NCI-H146 (cell line): ENCODE measurements around the gene NHS.
"Not testable (repeated sequence)": the region's sequence is repeated elsewhere in the genome, so short reads cannot be mapped to it uniquely, and the experiment has no call there.

Experiments
- DNase-seq: peaks from one replicate; lab custom pipeline; 2025; lab: John Stamatoyannopoulos, UW

NHS gene

DNA sequence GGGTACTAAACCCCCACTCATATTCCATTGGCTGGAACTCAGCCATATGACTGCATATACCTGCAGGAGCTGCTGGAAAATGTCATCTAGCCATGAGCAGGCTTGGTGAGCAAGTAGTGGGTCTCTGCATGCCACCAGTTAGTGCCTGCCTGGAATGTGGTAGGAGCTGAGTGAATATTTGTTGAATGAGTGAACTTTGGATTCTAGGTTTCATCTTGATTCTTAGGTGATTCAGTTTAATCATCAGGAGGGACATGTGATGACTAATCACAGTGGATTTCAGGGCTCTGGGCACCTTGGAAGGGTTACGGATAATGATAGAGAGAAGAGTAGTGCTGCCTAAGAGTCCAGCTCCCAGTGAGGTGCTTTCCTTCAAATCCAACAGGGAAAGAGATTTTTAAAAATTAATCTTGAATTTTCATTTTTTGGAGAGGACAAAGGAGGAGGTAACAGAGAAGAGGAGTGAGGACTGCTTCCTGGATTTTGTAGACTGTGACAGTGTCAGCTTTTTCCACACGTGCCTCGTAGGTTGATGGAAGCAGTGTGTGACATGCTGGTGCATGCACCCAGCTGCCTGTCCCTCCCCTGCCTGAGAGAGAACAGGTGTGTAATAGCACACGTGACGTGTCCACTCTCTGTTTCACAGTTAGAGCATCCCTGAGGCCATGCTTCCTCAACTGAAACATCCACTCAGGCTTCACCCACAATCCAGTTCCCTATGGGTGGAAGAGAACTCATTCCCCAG, 30.4 kb downstream of the NHS start:
- DNase-seq: no peak

DNA sequence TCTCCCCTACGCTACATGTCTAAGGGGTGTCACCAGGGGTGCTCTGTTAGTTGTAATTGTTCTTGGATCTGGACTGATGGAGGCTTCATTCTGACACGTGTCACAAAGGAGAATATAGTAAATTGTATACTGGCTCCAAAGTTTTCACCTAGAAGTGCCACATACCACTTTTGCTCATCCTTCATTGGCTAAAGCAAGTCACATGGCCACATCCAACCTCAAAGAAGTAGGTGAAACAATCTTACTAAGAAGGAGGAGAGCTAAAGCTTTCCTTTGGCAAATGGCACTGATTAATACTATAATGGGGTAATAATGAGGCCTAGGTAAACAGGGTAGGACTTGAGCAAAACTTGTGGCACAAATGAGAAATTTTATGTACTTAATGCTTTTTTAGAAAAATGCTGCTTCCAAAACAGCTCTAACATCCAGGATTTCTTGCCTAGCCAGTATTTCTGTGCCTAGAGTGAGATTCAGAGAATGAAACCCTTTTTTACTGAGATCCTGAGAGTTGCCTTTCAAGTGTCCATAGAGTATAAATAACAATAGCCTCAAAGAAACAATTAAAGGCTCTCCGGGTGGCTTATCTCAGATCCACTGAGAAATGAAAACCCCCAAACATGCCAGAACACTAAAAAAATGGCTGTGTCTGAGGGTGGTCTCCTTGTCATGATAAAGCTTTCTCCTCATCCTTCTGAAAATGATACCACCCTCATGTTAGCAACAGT, 34.7 kb downstream of the NHS start:
- no peak for DNase-seq

DNA sequence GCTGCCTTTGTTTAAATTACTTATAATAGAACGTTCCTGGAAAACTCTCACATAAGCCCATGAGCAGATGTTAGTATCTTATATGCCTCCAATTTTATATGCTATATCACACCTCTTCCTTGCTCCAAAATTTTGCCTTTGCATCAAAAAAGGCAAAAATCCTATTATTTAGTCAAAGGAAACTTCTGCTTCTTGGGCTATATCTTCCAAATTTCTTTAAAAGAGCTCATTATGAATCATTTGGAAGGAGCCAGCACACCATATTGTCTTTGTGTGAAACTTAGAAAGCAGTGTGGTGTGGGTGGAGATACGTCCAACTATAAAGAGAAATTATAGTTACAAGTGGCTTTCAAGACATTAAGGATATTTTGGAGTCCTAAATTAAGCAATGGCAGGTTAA, 35.7 kb downstream of the NHS start:
- DNase-seq: no peak

DNA sequence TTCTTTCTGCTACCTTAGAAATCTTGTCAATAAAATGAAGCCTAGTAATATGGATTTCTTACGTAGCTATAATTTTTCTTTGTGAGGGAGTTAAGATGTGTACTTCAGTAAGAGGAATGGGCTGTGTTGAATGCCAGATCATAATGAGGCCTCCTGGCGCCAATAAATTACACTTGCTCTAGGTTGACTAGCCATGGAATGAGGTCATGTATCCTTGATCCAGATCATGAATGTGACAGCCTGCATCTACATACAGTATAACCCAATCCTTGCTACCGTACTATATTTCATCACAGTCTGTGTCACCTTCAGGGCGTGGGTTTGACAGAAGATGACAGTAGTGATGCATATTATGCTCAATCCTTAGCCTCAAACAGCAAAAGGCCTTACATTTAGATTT, 36.2 kb downstream of the NHS start:
- DNase-seq: no peak

DNA sequence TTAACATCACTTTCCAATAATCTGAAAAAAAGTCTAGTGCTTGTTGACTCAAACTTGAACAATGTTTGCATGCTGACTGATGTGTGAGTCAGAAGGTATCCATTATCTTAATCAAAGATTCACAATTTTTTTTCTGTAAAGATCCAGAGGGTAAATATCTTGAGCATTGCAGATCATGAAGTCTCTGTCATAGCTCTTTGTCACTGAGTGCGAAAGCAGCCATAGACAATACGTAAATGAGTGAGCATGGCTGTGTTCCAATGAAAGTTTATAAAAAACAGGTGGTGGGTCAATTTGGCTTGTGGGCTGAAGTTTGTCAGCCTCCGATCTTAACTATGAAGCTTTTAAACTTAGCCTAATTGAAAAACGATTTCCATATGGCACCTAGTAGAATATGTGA, 37.7 kb downstream of the NHS start:
- DNase-seq: no peak

DNA sequence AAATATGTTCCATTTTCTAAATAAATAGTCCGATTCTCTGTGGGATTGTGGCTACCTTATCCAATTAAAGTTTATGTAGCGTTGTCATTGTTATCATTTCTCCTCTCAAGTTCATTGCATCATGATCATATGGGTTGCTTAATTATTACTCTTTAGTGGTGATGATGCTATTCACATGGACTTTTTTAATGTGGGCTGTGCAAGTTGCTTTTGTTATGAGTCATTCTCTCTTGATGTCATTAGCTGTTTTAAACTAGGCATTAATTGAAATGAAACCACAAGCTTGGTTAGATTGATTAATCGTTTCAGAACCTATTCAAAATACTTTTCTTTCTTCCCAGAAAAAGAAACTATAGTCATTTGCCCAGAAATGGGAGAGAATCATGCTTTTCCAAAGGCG, 38.2 kb downstream of the NHS start:
- DNase-seq: no peak

DNA sequence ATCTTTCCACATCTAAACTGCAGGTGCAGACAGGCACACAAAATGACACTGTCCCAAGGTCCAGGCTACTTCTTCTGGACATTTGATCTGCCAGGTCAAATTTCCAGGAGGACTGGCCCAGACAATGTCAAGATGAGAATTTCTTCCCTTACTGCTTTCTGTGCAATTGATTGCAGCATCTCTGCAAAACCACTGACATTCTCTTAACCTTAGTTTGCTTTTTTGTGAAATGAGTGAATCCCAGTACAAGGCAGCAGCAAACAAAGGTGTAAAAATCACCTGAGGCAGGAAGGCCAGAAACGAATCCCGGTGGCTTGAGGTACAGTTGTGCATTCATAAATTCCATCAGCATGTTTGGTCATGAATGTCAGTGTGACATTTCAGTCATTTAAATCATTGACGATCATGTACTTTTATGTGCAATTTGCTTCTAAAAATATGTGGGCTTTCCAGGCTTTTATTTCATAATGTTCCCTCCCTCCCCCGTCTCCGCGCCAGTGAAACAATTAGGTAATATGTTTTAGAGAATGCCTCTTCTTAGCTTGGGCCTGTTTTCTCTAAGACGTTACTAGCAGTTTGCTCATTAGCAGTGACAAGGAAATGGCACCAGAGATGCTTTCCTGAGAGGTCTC, 39.1 kb downstream of the NHS start:
- DNase-seq: no peak

DNA sequence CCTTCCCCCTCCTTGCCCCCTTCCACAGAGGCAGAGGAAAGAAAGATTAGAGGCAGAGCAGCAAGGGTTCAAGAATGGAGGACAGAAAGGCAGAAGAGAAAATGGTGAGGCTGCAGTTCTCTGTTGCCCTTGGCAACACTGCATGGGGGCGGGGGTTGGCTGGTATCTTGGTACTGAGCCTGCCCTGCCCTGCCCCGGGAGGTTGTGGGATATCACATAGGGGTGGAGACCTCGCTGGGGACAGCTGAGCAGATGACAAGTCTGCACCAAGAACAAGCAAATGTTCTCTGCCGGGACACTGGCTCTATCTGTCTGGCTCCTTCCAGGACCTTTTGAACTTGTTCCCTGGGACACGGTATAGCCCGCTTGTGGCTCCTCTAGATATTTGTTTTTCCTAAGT, 39.8 kb downstream of the NHS start:
- DNase-seq: no peak

DNA sequence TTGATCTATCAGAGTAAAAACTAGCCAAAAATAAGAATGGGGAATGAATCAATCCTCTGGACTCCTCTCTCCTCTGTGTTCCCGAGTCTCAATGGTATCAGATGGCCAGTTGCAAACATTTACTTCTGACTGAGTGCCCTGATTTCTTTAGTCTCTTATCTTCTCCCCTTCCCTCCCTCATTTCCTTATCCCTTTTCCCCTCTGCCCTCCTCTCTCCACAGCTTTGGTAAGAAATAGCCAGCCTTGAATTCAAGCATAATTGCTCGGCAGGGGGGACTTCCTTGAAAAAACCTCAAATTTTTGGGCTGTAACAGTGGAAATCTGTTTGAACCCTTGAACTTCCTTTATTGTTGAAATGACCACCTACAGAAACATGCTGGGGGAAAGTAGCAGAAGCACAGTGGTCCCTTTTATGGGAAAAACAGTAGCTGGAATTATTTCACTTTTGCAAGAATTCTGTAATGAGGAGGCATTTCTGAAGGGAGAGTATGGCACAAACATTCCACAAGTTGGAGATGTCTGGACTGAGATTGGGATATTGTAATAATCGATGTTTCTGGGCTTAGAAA, 40.3 kb downstream of the NHS start:
- no peak for DNase-seq

DNA sequence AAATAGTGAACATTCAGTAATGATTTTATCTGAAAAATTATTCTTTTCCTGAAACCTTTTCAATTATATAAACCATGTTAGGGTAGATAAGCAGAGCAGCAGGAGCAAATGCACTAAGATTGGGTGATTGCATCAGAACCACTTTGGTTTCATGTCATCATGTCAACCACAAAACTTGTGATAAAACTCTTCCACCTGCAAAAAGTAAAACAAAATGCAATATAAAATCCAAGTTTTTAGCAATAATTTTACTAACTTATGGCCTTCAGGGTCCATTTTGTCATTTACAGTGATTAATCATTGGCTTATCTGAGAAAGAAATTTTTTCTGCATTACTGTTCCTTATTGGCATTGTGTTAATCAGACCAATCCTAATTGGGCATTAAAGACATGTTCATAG, 42.4 kb downstream of the NHS start:
- DNase-seq: no peak

DNA sequence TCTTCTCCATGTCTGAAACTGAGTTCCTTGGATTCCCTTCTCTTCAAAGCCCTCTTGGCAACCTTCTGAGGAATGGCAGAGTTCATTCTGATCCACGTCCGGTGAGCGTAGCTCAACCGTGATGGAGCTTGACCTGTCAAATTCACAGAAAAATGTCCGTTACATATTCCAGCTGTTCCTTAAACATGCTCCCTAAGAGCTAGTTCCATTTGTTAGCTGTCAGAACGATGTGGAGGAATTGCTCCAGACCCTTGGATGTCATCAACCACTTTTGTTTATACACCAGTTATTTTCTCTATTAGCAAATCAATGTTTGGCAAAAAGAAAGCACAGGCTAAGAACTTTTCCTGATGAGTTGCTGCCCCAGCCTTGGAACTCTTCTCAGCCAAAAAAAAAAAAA, 50.1 kb downstream of the NHS start:
- no peak for DNase-seq

DNA sequence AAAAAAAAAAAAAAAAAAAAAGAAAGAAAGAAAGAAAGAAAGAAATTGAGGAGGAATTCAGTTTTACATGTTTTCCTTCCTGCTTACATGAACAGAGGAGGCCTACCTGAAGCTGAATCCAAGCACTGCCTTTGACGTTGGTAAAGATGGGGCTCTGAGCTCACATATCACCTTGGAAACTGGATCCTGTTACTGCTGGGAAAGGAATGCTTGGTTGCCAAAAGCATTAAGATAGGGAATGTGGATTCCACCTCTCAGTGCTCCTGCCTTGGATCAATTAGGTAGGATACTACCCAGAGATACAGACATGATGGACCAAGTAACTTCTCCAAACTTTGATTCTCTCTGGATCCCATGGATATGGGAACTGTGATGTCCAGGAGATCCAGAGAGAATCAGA, 50.6 kb downstream of the NHS start:
- DNase-seq: no peak

DNA sequence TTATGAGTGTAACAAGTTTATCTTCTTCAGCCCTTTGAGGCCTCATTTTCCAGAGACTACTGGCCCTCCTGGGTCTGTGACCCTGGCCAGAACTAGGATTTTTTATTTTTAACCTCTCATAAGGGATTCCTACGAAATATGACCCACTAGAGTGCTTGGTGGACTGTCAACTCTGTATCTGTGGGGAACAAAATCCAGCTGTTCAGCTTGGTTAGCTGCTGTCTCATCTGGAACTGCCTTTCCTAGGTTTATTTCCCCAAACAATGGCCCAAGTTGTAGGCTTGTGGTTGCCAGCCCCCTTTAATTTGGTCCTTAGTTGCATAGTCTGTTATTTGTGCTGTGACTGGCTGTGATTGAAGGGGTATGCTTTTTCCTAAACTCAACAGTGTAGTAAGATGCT, 56.2 kb downstream of the NHS start:
- no peak for DNase-seq

DNA sequence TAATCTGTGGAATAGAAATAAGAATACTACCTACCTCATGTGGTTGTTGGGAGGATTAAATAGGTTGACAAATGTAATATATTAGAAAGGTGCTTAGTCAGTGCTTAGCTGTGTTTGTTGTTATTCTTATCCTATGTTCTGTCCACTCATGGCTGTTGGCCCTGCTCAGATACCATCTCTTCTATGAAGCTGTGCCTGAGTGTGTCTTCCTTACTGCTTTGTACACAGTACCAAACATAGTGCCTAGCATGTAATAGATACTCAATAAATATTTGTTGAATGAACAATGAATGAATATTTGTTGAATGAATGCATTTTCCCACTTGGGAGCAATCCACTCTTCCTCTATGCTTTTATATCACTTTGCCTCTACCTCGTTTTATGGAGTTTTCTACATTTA, 57.2 kb downstream of the NHS start:
- DNase-seq: no peak

DNA sequence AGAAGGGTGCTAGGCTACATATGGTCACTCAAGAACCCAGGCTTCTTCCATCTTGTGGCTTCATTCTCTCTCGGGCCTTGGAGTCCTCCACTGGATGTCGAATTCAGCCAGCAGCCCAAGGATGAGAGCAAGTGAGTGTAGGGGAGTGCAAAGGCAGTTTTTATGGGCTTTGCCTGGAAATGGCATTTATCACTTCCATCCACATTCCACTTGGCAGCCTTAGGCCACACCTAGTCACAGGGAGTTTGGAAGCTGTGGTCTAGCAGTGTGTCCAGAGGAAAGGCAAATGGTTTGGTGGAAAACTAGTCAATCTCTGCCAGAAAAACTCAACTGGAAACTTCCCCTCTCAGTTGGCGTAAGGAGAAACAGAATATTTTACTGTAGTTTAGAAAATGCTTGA, 59.0 kb downstream of the NHS start:
- DNase-seq: no peak

DNA sequence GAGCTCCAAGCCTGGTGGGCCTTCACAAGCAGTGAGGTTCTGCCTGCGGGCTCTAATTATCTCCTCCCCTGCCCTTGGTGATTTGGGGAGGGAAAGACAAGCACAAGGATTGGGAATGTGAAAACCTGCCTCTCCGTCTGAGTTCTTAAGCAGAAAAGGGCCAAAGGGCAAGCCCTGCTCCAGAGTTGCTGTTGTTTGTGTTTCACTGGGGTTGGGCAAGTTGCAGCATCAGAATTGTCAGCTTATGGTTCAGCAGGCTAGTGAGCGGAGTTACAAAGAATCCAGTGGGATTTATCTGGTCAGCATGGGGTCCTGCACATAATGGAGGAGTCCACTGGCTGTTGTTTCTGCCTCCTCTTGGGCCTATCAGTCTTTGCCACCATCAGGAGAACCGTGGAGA, 60.5 kb downstream of the NHS start:
- no peak for DNase-seq

DNA sequence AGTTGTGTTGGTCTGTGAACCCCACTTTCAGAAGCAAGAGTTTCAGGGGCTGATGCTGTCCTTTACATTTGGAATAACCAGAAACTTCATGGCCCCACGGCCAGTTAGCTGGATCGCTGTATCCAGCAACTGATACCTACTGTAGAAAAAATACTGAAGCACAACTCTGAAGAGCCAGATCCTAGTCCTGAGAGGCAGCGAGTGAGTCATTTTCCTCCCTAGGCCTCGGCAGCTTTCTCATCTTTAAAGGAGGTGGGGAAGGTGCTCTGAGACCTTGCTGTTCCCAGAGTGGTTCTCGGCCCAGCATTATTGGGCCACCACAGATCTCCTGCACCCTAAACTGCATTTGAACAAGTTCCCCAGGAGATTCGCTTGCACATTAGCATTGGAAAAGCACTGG, 63.2 kb downstream of the NHS start:
- no peak for DNase-seq

DNA sequence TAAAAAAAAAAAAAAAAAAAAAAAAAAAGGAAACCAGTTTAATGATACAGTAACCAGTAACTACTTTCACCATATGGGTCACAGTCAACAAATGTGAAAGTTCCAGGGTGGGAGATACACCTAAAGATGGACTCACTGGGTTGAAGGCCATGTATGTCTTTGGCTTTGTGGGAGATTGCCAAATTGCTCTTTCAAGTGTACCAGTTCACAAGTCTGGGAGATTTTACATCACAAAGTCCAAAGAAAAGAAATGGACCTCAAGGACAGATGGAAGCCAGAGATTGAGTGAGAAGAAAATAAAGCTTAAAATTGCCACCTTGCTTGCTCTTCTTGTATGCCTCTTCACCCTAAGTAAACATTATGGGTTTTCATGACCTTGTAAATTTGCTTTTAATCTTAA, 65.3 kb downstream of the NHS start:
- DNase-seq: no peak

DNA sequence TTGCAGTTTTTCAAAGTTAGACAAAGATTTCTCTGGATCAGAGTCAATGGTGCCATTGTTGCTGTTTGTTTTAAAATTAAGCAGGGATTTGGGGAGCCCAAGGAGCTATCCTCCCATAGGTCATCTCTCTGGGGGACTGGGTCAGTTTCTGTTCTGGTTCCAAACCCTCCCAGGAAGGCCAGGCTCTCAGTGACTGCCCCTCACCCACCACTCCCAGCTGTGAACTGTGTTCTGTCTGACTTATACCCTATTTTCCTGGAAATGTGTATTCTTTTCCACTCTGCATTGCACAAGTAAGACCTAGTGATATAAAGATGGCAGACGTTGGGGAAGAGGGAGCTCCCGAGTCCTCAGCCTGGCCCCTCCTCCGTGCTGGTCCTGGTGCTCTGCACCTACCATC, 65.8 kb downstream of the NHS start:
- DNase-seq: no peak

DNA sequence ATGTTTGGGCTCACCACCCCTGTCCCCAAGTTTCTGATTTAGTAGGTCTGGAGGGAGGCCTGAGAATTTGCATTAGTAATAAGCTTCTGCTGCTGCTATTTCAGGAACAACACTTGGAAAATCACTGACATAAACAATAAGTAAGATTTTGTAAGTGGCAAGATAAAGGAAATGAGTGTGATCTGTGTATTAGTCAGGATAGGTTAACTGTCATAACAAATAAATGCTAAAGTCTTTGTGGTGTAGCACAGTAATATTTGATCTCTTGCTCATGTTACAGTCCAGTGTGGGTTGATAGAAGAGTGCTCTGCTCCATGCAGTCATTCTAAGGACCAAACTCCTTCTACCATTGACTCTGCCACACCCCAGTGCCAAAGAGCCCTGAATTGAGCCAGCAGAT, 67.0 kb downstream of the NHS start:
- no peak for DNase-seq

DNA sequence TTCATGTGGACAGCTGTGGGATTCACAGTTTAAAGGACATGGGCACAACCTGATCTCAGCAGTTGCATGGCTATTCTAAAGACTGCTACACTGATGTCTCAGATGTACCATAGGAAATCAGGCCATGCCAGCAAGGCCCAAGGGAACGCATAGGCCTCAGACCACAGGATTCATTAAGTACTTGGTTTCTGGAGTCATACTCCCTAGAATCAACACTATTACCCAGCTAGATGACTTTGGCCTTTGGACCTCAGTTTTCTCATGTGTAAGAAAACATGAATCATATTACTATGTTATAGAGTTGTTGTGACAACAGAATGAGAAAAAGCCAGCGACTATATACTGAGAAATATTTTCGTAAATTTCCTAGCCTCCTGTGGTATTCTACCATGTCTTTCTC, 67.9 kb downstream of the NHS start:
- DNase-seq: no peak

DNA sequence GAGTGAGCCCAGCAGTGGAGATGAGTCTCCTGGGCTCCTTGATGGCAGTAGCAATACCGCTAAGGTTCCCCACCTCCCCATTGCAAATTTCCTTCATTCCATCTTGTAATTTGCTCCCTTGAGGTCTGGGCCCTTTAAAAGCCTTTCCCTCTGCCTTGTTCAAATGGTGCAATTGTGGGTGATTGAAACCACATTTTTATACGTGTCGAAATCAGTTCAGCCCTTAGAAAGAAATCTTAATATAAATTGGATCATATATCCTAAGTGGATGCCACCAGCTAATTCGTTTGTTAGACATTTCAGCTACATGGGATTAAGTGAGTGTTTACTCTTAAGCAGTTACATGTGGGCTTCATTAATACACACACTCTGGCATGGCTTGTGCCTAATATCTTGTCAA, 68.6 kb downstream of the NHS start:
- DNase-seq: no peak

DNA sequence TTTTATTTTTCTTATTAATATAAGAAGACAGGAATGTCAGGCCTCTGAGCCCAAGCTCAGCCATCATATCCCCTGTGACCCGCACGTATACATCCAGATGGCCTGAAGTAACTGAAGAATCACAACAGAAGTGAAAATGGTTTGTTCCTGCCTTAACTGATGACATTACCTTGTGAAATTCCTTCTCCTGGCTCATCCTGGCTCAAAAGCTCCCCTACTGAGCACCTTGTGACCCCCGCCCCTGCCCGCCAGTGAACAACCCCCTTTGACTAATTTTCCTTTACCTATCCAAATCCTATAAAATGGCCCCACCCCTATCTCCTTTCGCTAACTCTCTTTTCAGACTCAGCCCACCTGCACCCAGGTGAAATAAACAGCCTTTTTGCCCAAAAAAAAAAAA, 71.3 kb downstream of the NHS start:
- DNase-seq: not testable (repeated sequence)
